Activated T-cell treated with anti-CD3 and anti-CD28 coated beads, Interleukin-2, amount 50 U/mL, for 72 hours (primary cell): ENCODE data around the gene TRIM43. TPM values are rescaled to one million over a fixed set of nuclear protein-coding genes. Genes with fewer than 3 reads are reported as not detected.
"Not testable (repeated sequence)": the region's sequence is repeated elsewhere in the genome, so short reads cannot be mapped to it uniquely, and the experiment has no call there.

Experiments used
- ATAC-seq, 2 donors: fragments of 150-1000 bp; cut with Tn5 transposase; replicated peaks in 1 of 2; 2 replicates each; pipeline ENCODE4 v1.10.0; 2021; ENCODE audit warnings: moderate library complexity in 2 of 2, mild to moderate bottlenecking in 1 of 2
- DNase-seq, 2 donors: peaks; one replicate each; pipeline ENCODE4 v3.0.0; 2021 to 2022; ENCODE audit warnings: mixed read lengths in 1 of 2
- H3K27ac Mint-ChIP-seq: one replicate; pipeline ENCODE4 v1.8.0; 2022; ENCODE audit warnings: mild to moderate bottlenecking, moderate library complexity, mixed read lengths
- H3K27me3 Mint-ChIP-seq: one replicate; pipeline ENCODE4 v1.8.0; 2022; ENCODE audit warnings: low read depth, mixed read lengths
- H3K36me3 Mint-ChIP-seq, 2 donors: one replicate each; pipeline ENCODE4 v1.8.0; 2022; ENCODE audit warnings: mixed read lengths in 2 of 2, mild to moderate bottlenecking in 1 of 2; ENCODE audit not compliant: insufficient read depth in 2 of 2
- H3K4me1 Mint-ChIP-seq: one replicate; pipeline ENCODE4 v1.8.0; 2022; ENCODE audit warnings: low read depth, mixed read lengths
- H3K4me3 Mint-ChIP-seq, 2 donors: one replicate each; pipeline ENCODE4 v1.8.0; 2022; ENCODE audit warnings: mild to moderate bottlenecking in 2 of 2, mixed read lengths in 2 of 2, moderate library complexity in 2 of 2
- H3K9me3 Mint-ChIP-seq, 2 donors: one replicate each; pipeline ENCODE4 v1.8.0; 2022; ENCODE audit warnings: mixed read lengths in 2 of 2
- total RNA-seq, 2 donors: library from RNA; stranded (reverse); gene quantifications; one replicate each; pipeline ENCODE4 v1.2.3, GENCODE V29; 2022

TRIM43 gene
- total RNA-seq, 2 donors from 2014 or later = not detected

DNA sequence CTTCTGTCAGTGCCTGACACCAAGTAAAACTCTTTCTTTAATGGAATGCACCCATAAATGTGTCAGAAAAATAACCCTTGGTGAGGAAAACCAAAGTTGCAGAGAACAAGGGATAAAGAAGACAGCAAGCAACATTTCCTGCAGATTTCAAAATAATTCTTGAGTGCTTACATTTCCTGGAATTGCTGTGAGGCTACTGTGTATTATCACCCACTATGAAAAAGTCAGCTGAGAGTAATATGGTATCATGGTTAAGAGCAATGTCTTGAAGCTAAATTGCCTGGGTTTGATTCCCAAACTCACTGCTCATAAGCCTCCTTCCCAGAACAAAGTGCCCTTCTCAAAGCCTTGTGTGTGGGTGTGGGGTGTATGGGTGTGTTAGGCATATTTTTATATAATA, 10.3 kb downstream of the TRIM43 start:
- DNase-seq, H3K27ac Mint-ChIP-seq, H3K27me3 Mint-ChIP-seq, H3K9me3 Mint-ChIP-seq, ATAC-seq, H3K4me1 Mint-ChIP-seq, H3K36me3 Mint-ChIP-seq, H3K4me3 Mint-ChIP-seq: not testable (repeated sequence)

DNA sequence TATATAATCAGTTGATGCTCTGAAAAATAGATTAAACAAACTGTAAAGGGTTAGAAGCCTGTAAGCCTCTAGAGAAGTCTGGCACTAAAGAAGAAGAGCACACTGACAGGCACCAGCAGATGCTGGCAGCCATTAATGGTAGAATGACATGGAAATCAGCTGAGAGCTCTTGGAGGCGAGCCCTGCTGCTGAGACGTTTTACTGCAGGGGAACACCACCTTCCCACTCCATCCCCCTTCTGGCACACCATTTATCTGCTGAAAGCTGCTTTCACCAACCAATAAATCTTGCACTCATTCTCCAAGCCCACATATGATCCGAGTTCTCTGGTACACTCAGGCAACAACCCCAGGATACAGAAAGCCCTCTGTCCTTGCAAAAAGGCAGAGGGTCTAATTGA, 16.6 kb downstream of the TRIM43 start:
- not testable (repeated sequence) for DNase-seq, H3K27me3 Mint-ChIP-seq, H3K4me1 Mint-ChIP-seq, H3K9me3 Mint-ChIP-seq, H3K27ac Mint-ChIP-seq, H3K36me3 Mint-ChIP-seq, H3K4me3 Mint-ChIP-seq, ATAC-seq

DNA sequence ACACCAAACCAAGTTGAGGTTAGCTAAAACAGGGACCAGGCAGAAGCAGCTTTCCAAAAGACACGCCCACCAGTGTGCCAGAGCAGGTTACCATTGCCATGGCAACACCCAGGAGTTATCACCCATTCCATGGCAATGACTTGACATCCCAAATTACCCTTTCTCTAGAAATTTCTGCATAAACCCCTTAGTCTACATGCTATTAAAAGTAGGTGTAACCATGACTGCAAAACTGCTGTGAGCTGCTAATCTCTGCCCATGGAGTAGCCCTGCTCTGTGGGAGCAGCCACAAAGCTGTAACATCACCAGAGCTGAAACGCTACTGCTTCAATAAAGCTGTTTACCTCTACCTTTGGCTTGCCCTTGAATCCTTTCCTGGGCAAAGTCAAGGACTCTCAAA, 18.0 kb downstream of the TRIM43 start:
- not testable (repeated sequence) for H3K27ac Mint-ChIP-seq, H3K4me3 Mint-ChIP-seq, H3K9me3 Mint-ChIP-seq, H3K27me3 Mint-ChIP-seq, ATAC-seq, H3K36me3 Mint-ChIP-seq, DNase-seq, H3K4me1 Mint-ChIP-seq

DNA sequence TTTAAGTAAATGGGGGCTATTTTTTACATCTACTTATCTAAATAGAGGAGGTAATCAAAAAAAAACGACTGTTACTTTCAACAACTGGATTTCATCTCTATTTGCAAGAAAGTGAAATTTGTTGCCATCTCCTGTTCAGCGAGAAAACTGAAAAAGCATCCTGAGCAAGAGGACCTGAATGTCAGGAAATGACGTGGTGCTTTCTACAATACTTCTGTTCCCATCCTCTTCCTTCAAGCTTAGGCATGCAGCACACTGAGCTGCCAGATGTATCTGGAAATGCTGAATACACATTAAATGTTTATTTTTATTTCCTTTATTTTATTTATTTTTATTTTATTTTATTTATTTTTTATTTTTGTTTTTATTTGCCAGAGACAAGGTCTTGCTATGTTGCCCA, 21.2 kb downstream of the TRIM43 start:
- not testable (repeated sequence) for H3K36me3 Mint-ChIP-seq, H3K9me3 Mint-ChIP-seq, DNase-seq, ATAC-seq, H3K4me3 Mint-ChIP-seq, H3K27ac Mint-ChIP-seq, H3K27me3 Mint-ChIP-seq, H3K4me1 Mint-ChIP-seq

DNA sequence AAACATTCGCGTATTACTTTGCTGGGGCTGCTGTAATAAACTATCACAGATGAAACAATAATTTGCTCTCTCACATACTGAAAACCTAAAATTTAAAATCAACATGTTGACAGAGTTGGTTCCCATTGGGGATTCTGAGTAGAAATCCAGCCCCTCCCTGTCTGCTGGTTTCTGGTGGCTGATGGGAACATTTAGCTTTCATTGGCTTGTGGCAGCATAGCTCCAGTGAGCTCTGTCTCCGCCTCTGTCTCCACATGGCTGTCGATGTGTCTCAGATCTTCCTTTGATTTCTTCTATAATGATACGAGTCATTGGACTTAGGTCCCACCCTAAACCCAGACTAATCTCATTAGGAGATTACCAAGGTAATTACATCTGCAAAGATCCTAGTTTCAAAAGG, 30.9 kb downstream of the TRIM43 start:
- H3K9me3 Mint-ChIP-seq, H3K4me1 Mint-ChIP-seq, DNase-seq, ATAC-seq, H3K36me3 Mint-ChIP-seq, H3K27me3 Mint-ChIP-seq, H3K4me3 Mint-ChIP-seq, H3K27ac Mint-ChIP-seq: not testable (repeated sequence)

DNA sequence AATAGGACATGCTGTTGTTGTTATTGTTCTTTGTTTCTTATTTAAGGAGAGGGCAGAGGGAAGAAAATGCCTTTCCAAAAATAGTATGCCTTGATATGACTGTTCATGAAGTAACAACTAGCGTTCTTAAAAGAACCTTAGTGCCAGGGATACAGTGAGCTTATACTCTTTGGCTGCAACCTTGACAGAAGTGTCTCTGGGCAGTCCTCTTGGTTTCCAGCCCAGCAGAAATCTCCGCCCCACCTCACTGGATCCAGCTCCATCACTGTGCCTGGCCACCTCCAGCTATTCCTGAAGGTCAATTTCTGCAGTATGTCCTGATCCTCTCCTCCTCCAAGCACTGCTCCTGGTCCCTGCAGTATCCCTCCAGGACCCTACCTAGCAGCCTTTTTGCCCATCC, 39.2 kb downstream of the TRIM43 start:
- not testable (repeated sequence) for H3K9me3 Mint-ChIP-seq, ATAC-seq, H3K27ac Mint-ChIP-seq, H3K4me1 Mint-ChIP-seq, H3K4me3 Mint-ChIP-seq, DNase-seq, H3K27me3 Mint-ChIP-seq, H3K36me3 Mint-ChIP-seq

DNA sequence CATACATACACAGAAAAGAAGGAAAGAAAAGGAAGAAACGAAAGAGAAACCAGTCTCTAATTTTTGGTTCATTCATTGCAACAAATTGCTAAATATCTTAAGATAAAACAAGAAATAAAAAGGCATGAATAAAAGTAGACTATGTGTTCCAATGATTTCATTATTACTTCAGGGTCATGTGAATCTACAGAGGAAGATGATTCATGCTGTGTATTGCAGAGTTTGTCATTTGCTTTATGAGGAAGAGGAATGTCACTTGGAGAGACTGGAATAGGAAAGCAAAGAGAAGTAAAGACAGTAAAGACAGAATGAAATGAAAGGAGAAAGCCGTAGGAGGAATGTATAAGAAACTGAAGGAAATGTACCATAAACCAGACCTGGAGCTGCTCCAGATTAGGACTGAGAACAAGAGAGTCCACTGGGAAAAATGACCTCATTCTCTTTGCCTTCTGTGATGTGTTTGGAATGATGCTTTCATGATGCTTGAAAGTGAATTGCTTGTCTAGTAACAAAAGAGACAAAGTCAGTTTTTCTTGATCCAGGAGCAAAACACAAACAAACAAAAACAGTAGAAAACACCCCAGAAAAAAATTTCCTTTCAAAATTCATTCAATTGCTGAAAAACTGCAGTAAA, 41.9 kb downstream of the TRIM43 start:
- not testable (repeated sequence) for H3K27me3 Mint-ChIP-seq, H3K4me1 Mint-ChIP-seq, ATAC-seq, H3K9me3 Mint-ChIP-seq, H3K27ac Mint-ChIP-seq, DNase-seq, H3K36me3 Mint-ChIP-seq, H3K4me3 Mint-ChIP-seq

DNA sequence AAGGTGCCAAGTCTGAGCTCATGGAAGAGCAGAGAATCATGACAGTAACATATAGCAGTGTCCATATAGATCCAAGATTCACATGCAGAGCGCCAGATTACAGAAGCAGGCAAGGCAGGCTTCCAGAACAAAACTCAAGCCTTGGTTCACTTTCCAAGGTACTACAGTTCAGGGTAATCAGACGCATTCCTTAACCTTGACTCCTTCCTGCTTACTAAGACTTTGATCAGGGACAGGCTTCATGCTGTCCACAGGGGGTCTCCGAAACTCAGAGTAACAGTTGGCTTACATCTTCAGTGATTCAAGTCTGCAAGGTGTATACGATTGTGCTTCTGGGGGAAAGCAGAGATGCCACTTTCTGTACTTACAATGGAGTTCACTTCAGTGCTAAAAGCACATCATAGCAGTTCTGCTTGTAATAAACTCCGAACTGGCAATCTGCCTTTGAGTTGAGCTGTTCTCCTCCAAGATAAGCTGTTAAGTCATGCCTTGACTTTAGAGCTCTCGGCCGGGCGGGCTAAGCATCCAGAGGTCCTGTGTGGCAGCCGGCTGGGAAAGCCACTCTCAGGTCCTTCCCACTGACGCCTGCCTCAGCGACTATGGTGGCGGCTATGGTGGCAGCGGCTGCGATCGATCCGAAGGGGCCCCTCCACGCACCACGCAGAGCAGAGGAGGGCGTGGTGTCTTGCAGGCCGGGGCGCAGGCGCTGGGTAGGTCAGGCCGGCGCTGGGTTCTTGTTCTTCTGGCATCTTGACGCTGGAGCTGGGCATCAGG, 48.9 kb downstream of the TRIM43 start:
- H3K27me3 Mint-ChIP-seq, H3K4me1 Mint-ChIP-seq, H3K4me3 Mint-ChIP-seq, ATAC-seq, H3K9me3 Mint-ChIP-seq, DNase-seq, H3K36me3 Mint-ChIP-seq, H3K27ac Mint-ChIP-seq: not testable (repeated sequence)

DNA sequence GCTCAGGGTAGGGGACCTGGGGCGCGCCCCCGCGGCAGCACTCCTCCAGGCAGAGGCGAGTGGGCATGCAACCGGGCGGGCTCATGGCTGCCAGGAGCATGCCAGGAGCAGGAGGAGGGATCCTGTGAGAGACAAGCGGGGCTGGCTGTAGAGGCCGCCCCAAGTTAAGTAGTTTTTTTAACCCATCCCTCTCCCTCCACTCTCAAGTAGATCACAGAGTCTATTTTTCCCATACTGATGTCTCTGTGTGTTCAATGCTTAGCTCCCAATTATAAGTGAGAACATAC, 49.4 kb downstream of the TRIM43 start:
- not testable (repeated sequence) for H3K4me1 Mint-ChIP-seq

DNA sequence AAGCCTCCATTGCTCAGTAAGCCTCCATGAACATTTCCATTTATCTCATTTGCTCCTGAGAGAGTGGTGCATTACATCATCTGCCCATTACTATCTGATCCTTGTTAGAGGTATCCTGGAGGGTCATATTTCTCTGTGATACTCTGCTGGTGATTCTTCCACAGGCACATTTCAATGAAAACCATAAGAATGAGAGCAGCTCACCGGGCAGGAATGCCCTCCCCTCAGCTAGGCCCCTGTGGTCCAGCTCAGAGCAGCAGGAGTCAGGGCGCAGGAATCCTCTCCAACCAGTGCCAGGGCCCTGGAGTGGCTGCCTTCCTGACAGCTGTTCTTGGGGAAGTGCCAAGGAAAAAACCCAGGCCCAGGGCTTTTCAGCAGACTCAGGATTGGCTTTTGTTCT, 50.0 kb downstream of the TRIM43 start:
- not testable (repeated sequence) for H3K27me3 Mint-ChIP-seq, H3K36me3 Mint-ChIP-seq, ATAC-seq, H3K9me3 Mint-ChIP-seq, H3K4me3 Mint-ChIP-seq, DNase-seq, H3K4me1 Mint-ChIP-seq, H3K27ac Mint-ChIP-seq

More for the DNA sequence above, 49.4 kb downstream of the TRIM43 start:
- not testable (repeated sequence) for H3K9me3 Mint-ChIP-seq, ATAC-seq, H3K27ac Mint-ChIP-seq, DNase-seq, H3K36me3 Mint-ChIP-seq, H3K4me3 Mint-ChIP-seq, H3K27me3 Mint-ChIP-seq

DNA sequence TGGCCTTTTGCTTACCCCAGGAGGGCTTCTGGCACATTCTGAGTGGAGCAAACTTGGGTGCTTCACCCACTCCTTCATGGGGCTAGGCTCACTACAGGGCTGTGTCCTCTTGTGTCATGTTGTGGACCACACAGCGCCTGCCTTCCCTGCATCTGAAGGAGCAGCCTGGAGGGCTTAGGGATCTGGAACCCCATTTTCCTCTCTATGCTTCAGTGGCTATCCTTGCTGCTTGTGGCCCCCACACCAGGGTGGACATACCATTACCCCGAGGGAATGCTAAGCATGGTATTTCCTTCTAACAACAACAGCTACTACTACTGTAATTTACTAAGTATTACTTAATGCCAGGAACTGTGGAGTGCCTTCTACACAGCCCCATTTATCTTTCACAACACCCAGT, 50.6 kb downstream of the TRIM43 start:
- ATAC-seq, H3K4me3 Mint-ChIP-seq, H3K4me1 Mint-ChIP-seq, DNase-seq, H3K9me3 Mint-ChIP-seq, H3K36me3 Mint-ChIP-seq, H3K27me3 Mint-ChIP-seq, H3K27ac Mint-ChIP-seq: not testable (repeated sequence)

DNA sequence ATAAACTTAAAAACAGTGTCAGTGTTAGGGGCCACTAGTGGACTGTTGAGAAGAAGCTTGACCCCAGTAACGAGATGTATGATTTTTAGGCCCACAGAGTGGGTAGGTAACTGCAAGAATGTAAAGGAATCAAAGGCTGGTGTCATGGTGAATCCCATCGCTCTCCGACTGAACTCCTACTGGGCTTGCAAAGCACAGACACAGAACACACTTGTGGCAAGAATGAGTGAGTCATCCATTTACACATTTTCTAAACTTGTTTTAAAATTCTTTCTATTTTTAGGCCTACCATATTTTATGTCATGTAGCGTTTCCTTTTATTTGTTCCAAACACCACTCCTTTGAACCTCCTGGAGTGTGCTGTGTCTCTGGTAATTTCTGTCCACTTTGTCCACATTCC, 51.1 kb downstream of the TRIM43 start:
- H3K4me3 Mint-ChIP-seq, H3K27ac Mint-ChIP-seq, H3K9me3 Mint-ChIP-seq, H3K4me1 Mint-ChIP-seq, ATAC-seq, H3K27me3 Mint-ChIP-seq, DNase-seq, H3K36me3 Mint-ChIP-seq: not testable (repeated sequence)

DNA sequence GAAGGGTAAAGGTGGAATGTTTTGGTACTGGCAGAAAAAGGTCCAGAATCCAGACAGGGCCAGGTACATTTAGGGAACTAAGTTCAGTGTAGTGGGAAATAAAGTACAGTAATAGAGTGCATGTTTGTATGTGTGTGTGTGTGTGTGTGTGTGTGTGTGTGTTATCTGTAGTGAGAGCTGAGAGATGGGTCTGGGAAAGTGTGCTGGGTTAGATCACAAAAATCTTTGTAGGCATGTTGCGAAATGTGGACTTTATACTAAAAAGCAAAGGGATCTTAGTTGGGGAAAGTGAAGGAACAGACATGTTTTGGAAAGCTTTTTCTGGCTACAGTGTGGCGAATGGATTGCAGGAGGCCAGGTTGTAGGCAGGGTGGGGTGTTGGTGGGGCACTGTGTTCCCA, 53.5 kb downstream of the TRIM43 start:
- H3K4me3 Mint-ChIP-seq, ATAC-seq, H3K9me3 Mint-ChIP-seq, DNase-seq, H3K27ac Mint-ChIP-seq, H3K4me1 Mint-ChIP-seq, H3K27me3 Mint-ChIP-seq, H3K36me3 Mint-ChIP-seq: not testable (repeated sequence)
